Hippocampal formation (tissue), 2 donors: ENCODE data around the gene C4BPA.

Experiments used
- DNase-seq, 2 donors: peaks; one replicate each; lab custom pipeline; 2025; lab: John Stamatoyannopoulos, UW

Gene C4BPA

DNA sequence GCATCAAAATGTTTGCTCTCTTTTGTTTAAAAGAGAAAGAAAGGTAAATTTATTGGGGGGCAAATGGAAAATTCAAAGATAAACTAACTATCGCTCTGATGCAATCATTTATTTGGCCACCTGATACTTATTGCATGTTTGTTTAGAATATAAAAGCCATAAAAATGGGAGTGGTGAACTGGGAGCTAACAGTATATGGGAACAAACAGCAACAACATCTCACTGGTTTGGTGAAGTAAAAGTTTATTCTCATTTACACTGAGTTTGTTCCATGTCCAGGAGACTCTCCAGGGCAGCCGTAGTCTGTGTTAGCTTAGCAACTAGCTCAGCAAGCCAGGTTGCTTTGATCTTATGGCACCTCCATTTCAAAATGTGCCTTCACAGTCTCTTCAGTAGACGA lies 20.4 kb downstream of the C4BPA start:
- no peak for DNase-seq

DNA sequence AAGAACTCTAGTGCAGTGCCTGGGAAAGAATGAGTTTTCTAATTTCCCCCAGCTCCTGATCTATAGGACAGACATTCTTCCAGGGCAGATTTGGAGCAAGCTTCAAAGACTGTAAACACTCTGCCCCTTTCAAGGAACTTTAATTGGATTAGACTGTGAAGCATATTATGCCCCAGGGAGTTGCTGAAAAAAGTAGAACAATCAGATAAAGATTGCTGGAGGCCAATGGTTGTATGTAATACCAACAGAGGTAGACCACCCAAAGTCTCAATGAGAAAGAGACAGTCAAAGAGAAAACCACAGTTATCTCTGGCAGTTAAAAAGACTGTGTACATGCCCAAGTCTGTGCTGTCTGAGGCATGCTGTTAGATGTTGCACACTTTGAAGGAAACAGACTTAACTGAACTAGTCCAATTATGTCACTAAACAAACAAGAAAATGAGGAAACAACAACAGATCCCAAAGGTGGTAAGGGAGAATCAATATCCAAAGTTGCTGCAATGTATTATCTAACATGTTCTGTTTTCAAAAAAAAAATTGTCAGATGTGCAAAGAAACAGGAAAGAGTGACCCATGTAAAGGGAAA lies 24.4 kb downstream of the C4BPA start:
- DNase-seq, result no peak

DNA sequence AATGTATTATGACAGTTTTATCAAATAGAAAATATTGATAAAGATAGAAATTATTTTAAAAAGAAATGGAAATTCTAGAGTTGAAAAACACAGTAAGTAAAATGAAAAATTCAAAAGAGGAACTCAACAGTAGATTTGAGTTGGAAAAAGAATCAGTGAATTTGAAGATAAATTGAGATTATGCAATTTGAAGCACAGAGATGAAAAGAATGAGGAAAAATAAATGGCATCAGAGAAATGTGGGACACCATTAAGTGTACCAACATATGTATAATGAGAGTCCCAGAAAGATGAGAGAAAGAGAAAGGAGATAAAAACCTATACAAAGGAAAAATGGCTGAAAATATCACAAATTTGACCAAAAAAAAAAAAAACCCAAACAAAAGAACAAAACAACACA lies 25.0 kb downstream of the C4BPA start:
- no peak for DNase-seq

DNA sequence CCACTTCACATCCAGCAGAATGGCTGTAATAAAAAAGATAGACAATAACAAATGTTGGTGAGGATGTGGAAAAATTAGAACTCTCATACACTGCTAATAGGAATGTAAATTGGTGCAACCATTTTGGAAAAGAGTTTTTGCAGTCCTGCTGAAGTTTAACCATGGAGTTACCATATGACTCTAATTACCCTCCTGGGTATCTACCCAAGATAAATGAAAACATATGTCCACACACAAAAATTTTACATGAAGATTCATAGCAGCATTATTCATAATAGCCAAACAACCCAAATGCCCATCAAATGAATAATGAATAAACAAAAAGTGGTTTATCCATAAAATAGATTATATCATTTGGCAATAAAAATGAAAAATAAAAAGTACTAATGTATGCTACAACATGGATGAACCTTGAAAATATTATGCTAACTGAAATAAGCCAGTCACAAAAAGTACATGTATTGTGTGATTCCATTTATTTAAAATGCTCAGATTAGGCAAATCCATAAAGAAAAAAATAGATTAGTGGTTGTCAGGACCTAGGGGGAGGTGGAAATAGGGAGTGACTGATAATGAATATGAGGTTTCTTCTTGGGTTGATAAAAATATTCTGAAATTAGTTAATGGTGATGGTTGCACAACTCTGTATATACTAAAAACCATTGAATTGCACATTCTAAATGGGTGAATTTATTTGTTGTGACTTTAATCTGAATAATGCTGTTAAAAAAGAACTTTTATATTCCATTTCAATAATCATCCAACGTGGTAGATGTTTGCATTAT lies 26.4 kb downstream of the C4BPA start:
- DNase-seq, result no peak

DNA sequence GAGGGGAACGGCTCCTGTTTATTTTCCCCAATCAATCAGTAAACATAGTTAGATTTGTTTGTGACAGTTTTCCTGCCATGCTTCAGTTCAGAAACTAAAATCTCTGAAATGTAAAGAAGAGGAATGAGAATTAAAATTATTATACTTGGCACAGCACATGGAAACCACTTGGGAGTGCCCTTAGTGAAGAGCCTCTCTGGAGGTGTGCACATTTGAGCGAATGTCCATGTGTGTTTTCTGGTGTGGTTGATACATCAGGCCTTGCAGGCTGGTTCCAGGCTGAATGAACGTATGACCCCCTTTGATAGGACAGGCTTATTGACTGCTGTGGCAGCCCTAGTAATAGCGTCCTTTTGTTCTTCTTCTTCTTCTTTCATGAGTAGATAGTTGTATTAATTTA lies 27.1 kb downstream of the C4BPA start:
- no peak for DNase-seq

DNA sequence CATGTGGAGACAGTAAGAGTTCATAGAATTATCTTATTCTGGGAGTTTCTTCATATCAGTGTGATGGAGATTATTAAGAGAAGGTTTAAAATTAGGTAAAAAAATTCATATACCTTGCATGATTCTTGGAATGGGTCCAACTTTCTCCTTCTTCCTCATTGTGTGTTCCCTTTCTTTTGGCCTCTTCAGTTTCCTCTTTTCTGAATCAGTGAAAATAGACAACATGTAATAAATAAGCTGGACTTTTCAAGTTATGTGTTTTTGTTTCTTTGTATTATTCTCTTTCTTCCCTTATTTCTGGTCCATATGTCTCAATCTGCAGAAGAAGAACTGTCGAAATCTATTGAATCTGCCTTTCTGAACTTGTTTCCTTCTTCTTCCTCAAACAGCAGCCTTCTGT lies 30.5 kb downstream of the C4BPA start:
- DNase-seq, result no peak

DNA sequence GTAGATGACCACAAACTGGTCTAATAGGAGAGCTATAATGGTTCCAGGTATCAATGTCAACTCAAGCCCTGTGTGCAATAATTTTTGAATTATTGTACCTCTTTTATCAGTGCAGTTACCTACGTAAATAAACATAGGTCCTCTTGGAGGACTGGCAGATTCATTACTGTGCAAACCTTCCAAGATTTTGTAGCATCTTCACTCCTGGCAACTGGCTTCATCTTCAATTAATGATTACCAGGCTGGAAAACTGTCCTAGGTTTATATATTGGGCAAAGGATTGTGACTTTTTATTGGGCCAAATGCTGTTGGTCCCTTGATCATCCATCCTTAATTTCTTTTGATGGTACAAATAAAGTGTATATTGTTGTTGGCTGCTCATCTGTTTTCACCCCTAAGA lies 35.6 kb downstream of the C4BPA start:
- DNase-seq, result no peak

DNA sequence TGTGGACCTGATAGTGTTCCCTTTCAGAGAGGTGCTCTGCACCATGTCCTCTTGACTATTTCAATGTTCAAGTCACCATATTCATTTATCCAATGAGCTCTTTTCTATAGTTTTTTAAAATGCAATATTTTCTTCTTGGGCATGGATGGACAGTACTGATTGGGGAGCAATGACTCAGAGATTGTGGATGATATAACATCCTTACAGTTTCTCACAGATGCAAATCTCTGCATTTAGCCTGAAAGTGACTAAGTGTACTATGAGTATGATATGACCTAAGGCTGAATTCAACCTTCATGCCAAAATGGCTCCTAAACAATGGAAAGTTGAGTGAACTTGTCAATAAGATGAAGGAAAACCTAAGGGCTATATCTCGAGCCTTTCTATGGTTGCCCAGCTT lies 36.5 kb downstream of the C4BPA start:
- no peak for DNase-seq

DNA sequence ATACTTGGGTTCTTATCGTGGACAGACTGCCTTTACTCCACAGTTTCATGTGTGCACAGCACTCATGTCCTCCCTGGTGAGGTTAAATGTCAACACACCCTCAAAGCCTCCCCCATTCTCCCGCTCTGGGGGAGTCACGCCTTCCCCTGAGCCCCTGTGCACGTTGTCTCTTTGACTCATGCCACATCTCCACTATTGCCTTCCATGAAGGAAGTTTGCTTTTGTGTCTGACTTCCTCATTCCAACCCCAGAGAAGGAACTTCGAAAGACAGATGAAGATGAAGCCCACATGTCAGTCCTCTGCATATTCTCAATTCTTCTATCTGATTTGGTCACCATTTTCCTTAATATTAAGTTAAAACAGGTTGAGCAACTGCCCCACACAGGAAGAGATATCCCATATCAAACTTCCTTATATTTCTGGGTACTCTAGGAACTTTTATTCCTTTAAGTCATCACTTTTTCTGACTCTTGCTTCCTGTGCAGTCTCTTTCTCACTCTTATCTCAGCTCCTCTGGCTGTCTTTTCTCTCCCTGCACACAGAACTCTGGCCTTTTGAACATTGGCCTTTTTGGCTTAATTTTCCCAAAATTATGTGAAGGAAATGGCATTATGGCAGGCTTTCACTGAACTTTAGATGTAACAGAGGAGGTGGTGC lies 41.5 kb downstream of the C4BPA start:
- DNase-seq, result no peak

DNA sequence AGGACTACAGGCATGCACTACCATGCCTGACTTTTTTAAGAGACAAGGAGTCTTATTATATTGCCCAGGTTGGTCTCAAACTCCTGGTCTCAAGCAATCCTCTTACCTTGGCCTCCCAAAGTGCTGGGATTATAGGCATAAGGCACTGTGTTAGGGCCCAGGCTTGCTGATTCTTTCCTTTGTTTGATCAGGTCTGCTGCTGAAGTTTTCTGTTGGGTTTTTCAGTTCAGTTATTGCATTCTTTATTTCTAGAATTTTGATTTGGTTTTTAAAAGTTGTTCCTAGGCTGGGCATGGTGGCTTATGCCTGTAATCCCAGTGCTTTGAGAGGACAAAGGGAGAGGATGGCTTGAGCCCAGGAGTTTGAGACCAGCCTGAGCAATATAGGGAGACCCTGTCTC lies 47.9 kb downstream of the C4BPA start:
- no peak for DNase-seq

DNA sequence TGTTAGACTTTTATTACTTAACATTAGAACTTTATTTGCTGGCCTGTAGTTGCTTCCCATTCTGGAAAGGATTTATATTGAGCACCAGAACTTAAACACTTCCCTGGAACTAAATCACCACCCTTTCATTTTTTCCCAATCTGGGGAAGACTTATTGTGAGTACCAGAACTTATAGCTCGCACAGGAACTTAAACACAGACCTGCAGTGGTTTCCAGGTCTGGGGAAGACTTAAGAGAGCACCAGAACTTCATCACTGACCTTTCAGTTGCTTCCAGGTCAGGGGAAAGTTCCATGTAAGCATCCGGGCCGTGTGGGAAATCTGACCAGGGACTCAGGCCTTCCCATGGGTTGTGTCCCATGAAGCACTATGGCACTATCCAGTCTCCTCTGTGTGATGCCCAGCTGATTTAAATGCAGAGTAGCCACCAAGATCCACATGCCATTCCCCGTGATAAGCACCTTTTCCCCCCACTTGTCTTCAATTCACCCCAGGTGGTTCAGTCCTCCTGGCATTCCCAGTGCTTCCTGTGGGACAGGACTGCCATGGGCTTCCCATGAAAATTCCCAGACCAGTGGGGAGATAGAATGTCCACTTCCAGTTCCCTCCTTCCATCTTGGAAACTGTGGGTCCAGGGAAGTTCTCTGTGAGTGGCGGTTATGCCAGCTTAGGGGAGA lies 48.9 kb downstream of the C4BPA start:
- no peak for DNase-seq

DNA sequence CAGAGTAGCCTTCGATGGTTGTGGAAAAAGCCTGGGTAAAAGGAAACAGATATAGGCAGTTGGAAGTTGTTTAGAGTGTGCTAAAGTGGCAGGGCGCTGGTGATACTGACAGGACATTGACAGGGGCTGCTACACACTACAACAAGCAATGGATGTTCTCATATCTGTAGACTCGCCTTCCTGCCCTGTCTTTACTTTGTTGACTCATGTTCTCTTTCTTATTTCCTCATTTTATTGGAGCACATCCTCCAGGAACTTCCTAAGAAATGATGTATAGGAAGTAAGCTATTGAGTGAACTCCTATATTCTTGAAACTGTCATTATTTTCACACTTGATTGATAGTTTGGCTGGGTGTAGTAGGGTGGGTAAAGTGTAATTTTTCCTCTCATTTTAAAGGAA lies 51.0 kb downstream of the C4BPA start:
- no peak for DNase-seq

DNA sequence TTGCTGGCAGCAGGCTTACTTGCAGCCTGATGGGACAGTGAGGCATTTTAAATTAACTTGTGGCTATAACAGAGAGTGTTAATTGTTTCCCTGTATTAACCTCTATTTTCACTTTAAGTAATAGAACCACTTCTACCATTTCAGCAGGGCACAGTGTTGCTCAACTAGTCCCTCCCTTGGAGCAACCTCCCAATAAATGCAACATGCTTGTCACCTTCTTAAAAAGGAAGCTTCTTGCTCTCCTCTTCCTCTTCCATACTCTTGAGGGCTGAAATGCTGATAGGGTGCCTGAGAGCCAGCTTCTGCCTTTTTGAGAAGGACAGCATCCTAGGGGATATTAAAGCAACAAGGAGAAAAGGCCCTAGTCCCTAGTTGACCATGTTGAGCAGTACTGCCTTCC lies 52.1 kb downstream of the C4BPA start:
- no peak for DNase-seq

DNA sequence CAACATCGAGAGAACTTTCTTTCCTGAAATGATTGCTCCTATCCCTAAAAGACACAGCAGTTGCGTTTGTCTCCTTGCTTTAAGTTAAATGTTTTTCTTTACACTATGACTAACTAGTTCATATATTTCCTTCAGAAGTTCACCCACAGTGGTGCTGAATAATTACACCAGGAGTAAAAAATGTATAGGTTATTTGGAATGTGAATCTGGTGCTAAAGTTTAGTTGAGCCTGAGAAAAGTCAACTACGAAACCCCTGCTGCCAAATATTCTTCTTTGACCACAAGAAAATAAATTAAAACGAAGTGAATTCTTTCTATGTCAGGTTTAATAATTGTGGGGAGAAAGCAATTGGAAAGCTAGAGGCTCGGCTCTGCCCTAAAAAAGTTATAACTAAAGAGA lies 52.8 kb downstream of the C4BPA start:
- DNase-seq, result no peak

DNA sequence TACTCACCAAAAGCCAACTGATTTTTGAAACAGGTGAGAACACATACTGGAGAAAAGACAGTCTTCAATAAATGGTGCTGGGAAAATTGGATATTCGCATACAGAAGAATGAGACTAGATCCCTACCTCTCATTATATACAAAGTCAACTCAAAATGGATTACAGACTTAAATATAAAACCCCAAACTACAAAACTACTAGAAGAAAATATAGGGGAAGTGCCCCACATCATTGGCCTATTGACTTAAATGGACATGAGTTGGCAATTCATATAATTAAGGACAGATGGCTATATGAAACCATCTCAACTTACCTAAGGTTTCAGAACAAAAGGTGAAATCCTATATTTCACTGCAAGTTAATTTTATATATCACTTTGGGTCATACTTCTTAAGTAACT lies 60.1 kb downstream of the C4BPA start:
- DNase-seq, result no peak

DNA sequence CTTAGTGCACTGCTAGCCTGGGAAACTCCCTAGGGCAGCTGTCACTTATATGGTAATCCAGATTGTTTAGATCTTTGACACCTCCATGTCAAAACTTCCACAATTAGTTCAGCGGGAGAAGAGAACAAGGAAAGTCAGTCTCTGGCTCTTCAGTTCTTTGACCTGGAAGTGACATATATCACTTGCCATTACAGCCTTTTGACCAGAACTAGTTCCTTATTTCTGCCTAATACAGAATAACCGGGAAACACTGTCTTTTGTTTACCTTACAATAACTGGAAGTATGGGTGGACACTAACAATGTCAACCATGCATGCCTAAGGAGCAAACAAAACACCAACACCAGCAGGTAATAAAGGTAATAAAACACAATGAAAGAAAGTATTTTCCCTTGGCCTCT lies 68.3 kb downstream of the C4BPA start:
- DNase-seq, result no peak

DNA sequence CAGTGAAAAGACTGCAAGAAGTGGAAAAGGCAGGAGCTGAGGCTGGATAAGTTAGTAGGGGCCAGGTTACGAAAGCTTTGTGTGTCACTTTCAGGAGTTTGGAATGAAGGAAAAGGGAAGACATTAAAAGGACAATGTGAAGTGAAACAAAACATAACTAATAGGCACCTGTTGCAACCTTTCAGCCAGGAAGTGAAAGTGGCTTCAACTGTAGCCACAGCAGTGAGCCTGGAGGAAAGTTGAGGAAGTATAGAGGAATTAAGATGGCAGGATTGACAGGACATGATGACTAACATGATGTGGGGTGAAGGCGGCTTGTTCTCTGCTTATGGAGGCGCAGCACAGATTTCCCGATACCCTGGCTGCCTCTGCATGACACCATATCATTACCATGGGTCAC lies 68.9 kb downstream of the C4BPA start:
- no peak for DNase-seq

DNA sequence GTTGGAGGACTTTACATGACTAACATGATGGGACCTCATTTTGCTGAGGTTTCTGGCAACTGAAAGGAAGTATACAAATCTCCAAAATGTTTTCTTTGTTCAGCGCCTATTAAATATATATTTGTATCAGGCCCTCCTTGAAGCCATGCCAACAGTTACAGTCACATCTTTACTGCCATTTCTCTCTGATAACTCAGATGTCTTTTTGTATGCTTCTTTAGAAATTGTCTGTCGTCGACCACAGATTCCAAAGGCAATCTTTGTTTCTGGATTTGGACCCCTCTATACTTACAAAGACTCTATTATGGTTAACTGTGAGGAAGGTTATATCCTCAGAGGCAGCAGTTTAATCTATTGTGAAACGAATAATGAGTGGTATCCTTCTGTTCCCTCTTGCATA lies 69.4 kb downstream of the C4BPA start:
- no peak for DNase-seq

DNA sequence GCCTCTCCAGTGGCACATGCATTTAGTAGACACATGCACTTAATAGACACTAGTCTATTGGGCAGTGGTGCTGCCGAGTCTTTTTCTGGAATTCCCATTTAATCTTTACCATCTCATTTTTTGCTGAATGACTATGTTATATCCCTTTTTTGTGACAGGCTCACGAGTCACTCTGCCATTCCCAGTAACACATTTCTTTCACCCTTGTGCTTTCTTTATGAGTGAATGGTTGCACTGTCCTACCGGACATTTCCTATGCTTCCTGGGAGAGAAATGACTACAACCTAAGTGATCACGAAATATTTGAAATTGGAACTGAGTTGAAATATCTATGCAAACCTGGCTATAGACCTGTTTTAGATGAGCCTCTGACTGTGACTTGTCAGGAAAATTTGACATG lies 70.9 kb downstream of the C4BPA start:
- no peak for DNase-seq

DNA sequence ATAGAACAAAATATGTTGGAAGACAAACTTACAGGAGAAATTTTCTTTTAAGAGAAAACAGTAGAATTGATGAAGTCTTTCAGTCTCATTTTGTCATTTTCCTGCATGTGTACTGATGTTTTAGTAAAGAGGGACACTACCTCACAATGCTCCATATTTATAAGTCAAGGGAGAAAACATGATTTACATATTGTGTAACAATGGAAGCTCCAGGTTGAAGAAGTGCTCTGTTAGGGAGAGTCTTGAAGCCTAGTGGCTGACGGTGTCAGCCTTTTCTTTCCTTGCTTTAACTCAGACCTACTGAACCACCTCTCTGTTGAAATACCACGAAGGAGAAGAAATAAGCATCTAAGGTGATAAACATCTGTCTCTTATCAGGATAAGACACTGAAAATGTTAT lies 75.0 kb downstream of the C4BPA start:
- DNase-seq, result no peak

DNA sequence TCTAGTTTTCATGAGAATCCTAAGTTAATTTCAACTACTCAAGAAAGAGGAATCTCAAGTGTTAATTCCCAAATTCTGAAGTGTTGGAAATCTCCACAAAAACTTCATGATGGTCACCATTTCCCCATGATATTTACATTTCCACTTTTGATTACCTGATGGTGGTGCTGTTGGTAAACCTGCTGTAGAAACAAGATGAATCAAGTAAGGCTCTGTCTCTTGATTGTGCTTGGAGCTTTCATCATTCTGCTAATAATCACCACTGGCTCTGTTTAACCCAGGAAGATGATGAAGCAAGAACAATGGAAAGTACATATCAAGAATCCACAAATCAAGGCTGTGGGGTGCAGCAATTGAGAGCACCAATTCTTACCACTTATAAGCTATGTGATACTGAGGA lies 77.8 kb downstream of the C4BPA start:
- no peak for DNase-seq

DNA sequence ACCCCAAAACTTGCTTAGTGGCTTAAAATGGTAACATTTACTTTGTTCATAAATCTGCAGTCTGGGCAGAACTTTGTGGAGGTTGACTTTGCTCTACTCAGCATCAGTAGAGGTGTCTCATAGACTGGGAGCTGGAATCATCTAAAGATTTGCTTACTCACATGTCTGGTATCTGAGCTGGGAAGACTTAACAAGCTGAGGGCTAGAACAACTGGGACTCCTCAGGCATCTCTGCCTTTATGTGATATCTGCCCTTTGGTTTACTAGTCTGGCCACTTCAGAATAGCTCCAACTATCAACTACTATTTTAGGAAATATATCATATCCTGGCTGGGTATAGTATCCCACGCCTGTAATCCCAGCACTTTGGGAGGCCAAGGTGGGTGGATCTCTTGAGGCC lies 82.5 kb downstream of the C4BPA start:
- DNase-seq, result no peak

DNA sequence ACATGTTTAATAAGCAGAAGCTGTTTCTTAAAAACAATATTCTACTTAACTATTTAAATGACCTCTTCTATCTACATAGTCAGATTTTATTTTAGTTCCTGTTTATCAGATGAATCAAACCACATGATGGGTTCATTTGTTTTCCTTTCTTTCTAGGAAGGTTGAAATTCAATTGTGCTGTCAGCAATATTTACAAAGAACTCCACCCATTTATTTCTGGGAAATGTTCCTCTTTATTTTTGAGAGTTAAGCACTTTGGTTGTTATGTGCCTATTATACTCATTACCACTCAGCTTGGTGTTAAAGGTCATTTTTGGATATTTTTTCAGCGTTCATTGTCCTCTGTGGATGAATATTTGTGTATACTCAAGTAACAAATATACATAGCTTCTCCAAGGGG lies 84.9 kb downstream of the C4BPA start:
- no peak for DNase-seq
